Neural cell (in vitro differentiated cells): ENCODE data around the gene AGPS.

Experiments used
- CTCF ChIP-seq: fragments of 450-650 bp; IDR thresholded peaks from 2 replicates; pipeline ENCODE4 v1.5.1; 2014; ENCODE audit warnings: antibody characterized with exemption, mild to moderate bottlenecking, moderate library complexity; ENCODE audit not compliant: poor library complexity, severe bottlenecking
- EP300 ChIP-seq: fragments of 450-650 bp; conservative IDR thresholded peaks from 2 replicates; pipeline ENCODE4 v1.6.1; 2014; ENCODE audit warnings: antibody characterized with exemption, mild to moderate bottlenecking, moderate library complexity; ENCODE audit not compliant: poor library complexity, severe bottlenecking
- EZH2 ChIP-seq: fragments of 200-600, 300-800 bp; shearing (Covaris generic), sonication (generic); IDR thresholded peaks from 2 replicates; pipeline ENCODE4 v1.6.1; 2014; ENCODE audit warnings: antibody characterized with exemption, low read length, borderline replicate concordance, mild to moderate bottlenecking; ENCODE audit not compliant: insufficient read depth, poor library complexity, severe bottlenecking
- MXI1 ChIP-seq: fragments of 450-650 bp; conservative IDR thresholded peaks from 2 replicates; pipeline ENCODE4 v1.6.1; 2014; ENCODE audit warnings: antibody characterized with exemption, mild to moderate bottlenecking; ENCODE audit not compliant: poor library complexity, severe bottlenecking
- POLR2AphosphoS5 ChIP-seq: IDR thresholded peaks from 2 replicates; pipeline ENCODE4 v1.6.1; 2012
- RAD21 ChIP-seq: fragments of 450-650 bp; conservative IDR thresholded peaks from 2 replicates; pipeline ENCODE4 v1.6.1; 2014; ENCODE audit warnings: antibody characterized with exemption, mild to moderate bottlenecking, moderate library complexity
- SMC3 ChIP-seq: fragments of 450-650 bp; conservative IDR thresholded peaks from 2 replicates; pipeline ENCODE4 v1.6.1; 2014; ENCODE audit warnings: antibody characterized with exemption, mild to moderate bottlenecking, moderate library complexity; ENCODE audit not compliant: poor library complexity
- TAF1 ChIP-seq: IDR thresholded peaks from 2 replicates; pipeline ENCODE4 v1.6.1; 2012; ENCODE audit warnings: low read depth

- TF ChIP-seq CTCF (no peak), POLR2AphosphoS5 (no peak), EZH2 (no peak), SMC3 (no peak), RAD21 (no peak), EP300 (no peak), MXI1 (no peak), TAF1 (no peak)
Observed at GRCh38 chr2:177592945-177593344, 200.4 kb downstream of the AGPS start.
